HG02798 (cell line): ENCODE data around the gene FBXW12.
A peak's percentile ranks its signal among the peaks of the same experiment; 100 is the strongest.

Source experiments
- ATAC-seq: cut with Tn5 transposase; IDR thresholded peaks from one replicate; pipeline ENCODE4 v1.9.1; 2021; ENCODE audit warnings: mild to moderate bottlenecking; ENCODE audit not compliant: unreplicated experiment, poor library complexity

FBXW12 gene

GRCh38 chr3:48418651-48419050 is 46.6 kb downstream of the FBXW12 start:
- no peak for ATAC-seq

DNA sequence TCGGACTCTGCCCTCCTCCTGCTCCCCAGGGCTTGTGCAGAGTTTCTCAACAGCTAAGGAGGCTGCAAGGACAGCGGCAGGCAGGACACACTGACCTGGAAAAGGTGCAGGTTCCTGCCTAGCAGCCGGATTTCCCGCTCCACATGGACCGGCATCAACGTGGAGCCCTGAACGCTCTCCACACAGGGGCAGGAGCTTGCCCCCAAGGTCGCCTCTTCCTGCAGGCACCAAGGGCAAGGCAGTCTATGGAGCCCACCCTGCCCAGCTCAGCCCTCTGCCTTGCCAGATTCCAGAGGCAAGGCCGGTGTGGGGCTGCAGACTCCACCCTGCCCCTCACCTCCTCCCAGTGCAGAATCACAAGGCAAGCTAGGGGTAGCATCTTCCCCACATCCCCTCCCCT is 47.1 kb downstream of the FBXW12 start:
- no peak for ATAC-seq

DNA sequence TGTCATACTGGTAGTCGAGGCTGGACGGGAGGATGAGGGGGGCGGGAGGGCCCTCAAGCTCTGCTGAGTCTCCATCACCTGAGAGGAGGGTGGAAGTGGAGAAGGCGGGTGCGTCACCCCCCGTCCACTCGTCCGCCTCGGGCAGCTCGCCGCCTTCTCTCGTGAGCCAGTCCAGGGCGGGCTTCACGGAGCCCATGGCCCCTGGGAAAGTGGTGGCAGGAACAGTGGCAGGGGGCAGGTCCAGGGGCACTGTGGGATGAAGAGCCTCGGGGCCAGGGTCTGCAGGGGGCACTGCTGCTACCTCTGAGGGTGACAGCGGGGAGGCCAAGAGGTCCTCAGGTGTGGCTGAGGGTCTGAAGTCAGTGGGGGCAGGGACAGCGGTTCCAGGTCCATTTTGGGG is 47.6 kb downstream of the FBXW12 start:
- no peak for ATAC-seq

- no peak for ATAC-seq
Observed at GRCh38 chr3:48420561-48420960, 48.5 kb downstream of the FBXW12 start.

GRCh38 chr3:48422272-48422671 is 50.3 kb downstream of the FBXW12 start:
- ATAC-seq: no peak

DNA sequence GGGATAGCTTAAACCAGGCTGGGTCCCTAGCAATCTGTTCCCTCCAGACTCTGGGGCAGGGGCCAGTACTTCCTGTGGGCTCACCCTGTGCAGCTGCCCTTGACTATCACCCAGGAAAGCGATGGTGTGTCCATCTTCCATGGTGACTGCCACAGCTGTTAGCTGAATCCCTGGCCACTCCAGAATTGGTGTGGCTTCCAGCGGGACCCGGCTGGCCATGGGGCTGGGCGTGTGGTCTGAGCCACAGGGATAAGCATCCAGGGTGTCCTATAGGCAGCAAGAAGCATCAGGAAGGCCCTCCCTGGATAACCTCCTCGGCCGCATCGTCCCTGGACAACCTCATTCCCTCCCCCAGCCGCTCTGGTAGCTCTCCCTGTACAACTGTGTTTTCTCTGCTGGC is 50.7 kb downstream of the FBXW12 start:
- ATAC-seq: no peak

DNA sequence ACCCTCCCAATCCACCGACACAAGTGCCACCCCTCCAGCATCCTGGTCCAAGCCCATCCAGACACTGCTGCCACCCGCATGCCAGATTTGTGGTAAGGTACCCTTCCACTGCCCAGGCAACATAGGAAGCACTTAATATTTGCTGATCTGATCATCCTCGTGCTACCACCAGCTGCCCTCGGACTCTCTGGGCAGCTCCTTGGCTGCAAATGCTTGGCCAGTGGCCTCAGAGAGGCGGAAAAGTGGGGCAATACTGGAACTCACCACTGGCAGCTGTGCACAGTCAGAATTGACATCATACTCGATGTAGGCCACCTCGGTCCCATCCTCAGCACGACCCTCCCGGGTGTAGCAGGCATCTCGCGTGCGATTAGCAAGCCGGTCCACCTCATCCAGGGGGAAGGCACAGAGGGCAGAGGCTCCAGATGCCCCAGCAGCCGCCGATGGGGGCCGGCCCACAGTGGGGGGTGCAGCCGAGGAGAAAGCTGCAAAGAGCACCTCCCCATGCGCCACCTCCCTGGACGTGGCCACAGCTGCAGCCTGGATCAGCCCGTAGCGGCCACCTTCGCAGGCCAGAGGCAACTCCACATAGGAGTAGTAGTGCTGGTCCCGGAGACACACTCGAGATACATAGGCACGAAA is 51.3 kb downstream of the FBXW12 start:
- no peak for ATAC-seq

- ATAC-seq: no peak
Observed at GRCh38 chr3:48423883-48424695, 52.1 kb downstream of the FBXW12 start.

DNA sequence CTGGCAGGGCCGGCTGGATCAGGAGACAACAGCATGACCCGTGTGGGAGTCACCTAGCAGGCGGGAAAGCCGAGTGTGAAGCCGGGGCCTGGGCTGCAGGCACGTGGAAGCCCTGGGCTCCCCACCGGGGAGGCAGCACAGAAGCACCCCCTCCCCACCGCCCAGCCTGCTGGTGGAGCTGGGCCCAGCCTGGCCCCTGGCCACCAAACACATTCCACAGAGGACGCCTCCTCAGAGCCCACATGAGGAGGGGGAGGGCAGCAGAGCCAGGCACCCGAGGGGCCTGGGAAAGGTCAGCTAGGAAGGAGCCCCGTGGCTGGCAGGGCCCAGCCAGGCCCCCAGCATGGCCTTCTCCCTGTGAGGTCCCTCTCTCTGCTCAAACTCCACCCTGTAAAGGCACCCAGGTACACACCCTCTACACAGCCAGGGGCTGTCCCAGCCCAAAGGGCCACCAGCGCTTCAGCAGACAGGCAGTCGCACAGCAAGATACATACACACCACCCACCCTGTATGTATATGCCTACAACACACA is 53.3 kb downstream of the FBXW12 start:
- no peak for ATAC-seq

DNA sequence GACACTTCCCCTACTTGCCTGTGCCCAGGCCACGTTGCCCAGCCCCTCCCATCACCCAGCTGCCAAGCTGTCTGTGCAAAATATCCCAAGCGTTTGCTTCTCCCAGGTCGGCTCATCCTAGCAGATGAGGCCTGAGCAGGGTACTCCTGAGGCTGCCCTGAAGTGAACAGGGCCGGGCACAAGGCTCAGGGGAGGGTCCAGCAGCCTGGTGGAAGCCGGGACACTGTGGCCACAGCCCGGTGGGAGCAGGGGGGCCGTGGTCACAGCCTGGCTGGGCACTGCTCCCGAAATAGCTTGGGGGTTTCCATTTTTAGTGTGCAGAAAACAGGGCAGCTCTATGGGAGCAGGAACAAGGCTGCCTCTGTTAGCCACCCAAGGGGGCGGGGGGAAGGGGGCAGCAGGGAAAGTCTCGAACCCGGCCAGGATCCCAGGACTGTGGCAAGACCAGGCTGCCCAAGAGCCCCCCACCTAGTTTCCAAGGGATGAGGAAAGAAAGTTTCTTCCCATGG is 54.4 kb downstream of the FBXW12 start:
- no peak for ATAC-seq

GRCh38 chr3:48426944-48427629 is 55.1 kb downstream of the FBXW12 start:
- no peak for ATAC-seq

DNA sequence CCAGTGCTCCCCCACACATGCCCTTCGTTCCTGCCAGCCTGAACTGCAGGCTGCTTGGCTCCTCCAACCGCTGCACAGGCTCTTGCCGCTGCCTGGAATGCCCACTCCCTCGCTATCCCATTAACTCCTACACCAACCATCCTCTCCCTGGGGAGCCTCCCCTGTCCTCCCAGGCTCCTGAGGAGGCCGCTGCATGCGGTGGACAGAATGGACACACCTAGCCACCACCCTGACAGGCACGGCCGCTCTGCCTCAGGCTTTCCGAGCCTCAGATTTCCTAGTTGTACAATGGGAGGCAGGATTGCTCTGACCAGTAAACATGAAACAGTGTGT is 55.6 kb downstream of the FBXW12 start:
- ATAC-seq: no peak

DNA sequence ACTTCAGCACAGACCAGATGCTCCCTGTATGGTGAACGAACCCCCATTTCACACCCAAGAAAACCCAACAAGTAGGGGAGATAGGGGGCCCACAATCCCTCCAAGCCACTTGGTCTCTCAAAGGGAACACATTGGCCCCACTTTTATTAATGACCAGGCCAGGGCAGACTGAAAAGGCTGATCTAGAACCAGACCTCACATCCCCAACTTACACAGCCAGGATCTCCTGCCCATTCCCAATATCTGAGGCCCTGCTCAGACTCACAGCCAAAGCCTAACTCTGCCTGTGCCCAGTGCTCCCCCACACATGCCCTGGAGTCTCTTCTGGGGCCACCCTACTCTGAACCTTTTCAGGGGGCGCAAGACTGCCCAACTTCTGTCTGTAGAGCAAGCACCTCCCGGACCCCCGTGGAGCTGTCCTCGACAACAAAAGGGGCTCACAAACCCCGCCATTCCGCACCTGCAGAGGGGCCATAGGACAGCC is 56.1 kb downstream of the FBXW12 start:
- no peak for ATAC-seq

GRCh38 chr3:48428572-48429316 is 56.7 kb downstream of the FBXW12 start:
- peak; percentile 26 for ATAC-seq

- ATAC-seq: peak; percentile 48
Observed at GRCh38 chr3:48429317-48429959, 57.4 kb downstream of the FBXW12 start.

DNA sequence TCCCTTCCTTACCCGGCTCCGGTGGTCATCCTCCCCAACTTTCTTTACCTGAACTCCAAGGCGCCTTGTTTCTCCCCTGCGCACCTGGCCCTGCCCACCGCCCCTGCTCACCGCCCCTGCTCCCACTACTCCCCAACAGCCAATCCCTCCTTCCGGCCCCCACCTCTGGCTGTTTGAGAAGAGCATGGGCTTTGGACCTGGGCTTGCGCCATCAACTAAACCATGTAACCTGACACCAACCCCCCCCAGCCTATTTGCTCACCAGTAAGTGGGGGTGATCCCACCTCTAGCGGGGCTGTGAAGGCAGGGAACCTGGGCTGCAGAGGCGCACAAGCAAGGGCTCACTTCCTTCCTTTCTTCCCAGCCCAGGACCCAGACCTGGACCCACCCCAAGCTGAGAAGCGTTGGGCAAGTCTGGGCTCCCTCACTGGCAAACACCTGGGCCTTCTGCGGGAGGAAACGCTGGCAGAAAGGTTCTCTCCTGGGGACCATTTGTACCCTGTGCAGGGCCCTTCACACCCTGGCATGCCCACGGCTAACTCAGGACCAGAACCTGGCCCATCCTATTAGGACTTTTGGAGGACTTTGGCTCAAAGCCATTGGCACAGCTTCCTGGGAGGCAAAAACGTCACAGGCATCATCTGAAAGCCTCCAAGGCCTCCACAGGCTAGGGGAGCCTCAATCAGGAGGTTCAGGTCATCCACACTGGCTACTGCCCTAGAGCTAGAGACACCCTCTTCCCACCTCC is 58.1 kb downstream of the FBXW12 start, which contains the start of gene PLXNB1:
PLXNB1 (minus strand) TSS at position 127 of the 748 bp plus-strand sequence. CDS start 5,475 bp downstream, outside the sequence.
- ATAC-seq: no peak

DNA sequence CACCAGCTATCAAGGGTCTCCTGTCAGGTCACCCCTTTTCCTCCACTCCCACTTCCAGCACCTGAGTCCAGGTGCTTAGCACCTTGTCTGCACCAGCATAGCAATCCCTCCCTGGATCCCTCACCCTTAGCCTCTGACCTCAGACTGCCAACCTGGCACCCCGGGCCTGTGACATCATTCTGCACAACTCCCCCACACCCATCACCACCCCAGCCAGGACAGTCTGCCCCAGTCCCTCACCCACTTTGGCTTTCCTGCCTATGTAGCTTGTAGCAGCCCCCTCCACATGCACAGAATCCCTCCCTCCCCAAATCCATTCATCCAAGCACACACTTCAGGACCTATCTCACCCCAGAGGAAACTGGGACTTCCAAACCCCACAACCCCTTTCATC is 58.7 kb downstream of the FBXW12 start:
- ATAC-seq: no peak

DNA sequence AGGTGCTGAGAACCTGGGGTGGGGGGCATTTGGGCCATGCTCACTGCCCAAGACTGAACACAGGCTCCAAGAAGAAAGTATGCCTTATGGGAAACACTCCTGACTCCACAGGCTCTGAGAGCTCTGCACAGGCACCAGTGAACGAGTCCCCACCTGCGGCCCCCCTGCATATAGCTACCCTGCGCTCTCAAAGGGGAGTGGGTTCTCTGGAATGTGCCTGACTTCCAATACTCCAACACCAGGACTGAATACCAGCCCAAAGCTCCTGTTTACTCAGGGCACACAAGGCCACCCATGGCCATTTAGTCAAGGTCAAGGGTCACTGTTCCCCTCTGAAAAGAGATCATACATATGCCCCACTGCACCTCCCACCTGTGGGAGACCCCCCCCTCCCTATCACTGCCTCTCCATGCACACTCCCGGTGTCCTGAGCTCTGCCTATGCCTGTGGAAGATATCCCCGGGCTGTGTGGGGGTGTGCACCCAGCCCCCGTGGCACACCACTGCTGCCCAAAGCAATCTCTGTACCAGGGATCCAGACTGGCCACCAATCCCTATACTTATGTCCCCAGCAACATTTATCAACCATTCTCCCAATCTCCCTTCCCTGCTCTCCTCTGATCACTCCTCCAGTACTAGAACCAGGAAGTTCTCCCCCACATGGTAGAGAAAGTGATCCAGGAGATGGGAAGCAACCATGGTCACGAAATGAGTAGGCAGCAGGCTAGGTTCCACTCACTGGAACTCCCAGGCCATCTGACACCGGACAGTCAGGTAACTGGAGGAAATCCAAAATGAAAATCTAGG is 59.4 kb downstream of the FBXW12 start:
- no peak for ATAC-seq
